ENCODE data around the gene TTN. TPM values are rescaled to one million over a fixed set of nuclear protein-coding genes. Genes with fewer than 3 reads are reported as not detected.

Gene TTN
- total RNA-seq, 1 experiment from 2014 or later: 0.05 TPM

GRCh38 chr2:178568227-178568626, 239.0 kb downstream of the TTN start:
- no peaks in the 10 kb centered on the region for H3K4me1 ChIP-seq (ENCODE audit: control insufficient read depth in 1 of 2, insufficient read depth in 2 of 2, low read length in 2 of 2)
- no peak overlapping the region for H3K4me3 ChIP-seq (replicated peaks in 1 of 2; ENCODE audit: low read depth in 1 of 2, low read length in 2 of 2)
- no peak for TF ChIP-seq CTCF (IDR thresholded peaks at IDR 0.05 in 2 of 3, conservative IDR thresholded peaks at IDR 0.05 in 1 of 3; ENCODE audit: borderline replicate concordance in 1 of 3, insufficient read depth in 1 of 3, low read depth in 2 of 3, low read length in 2 of 3)
- TF ChIP-seq JUND (IDR thresholded peaks at IDR 0.05): no peak
- no peak for TF ChIP-seq RAD21 (IDR thresholded peaks at IDR 0.05; ENCODE audit: low read depth)
- TF ChIP-seq CEBPB (IDR thresholded peaks at IDR 0.05; ENCODE audit: low read depth): no peak
- no peak for TF ChIP-seq ZBTB33 (IDR thresholded peaks at IDR 0.05; ENCODE audit: extremely low read depth, insufficient replicate concordance, low read length)
- TF ChIP-seq, protein P1, sequence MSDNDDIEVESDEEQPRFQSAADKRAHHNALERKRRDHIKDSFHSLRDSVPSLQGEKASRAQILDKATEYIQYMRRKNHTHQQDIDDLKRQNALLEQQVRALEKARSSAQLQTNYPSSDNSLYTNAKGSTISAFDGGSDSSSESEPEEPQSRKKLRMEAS (IDR thresholded peaks at IDR 0.05): no peak
- no peak for DNase-seq (ENCODE audit: low read depth, low spot score)
- ChIA-PET CTCF (no interaction called here), POLR2A (no interaction called here), RAD21 (ENCODE audit: low non-redundant PET in 1 of 2, low total read pairs in 2 of 2, uncharacterized antibody in 2 of 2, unreplicated experiment in 2 of 2) (no interaction called here)
- no TSS peak for BruUV-seq (replicated peaks)
- no peak overlapping the region for H2AFZ ChIP-seq (ENCODE audit: low read depth, low read length, poor library complexity, severe bottlenecking)
- no peaks in the 10 kb centered on the region for H3K9me3 ChIP-seq (ENCODE audit: control insufficient read depth in 1 of 2, insufficient read depth in 1 of 2, low read depth in 1 of 2, low read length in 2 of 2)
- no peaks in the 10 kb centered on the region for H3K36me3 ChIP-seq (ENCODE audit: control insufficient read depth in 1 of 2, insufficient read depth in 2 of 2, low read length in 2 of 2)
- H3K27ac ChIP-seq (ENCODE audit: low read depth, low read length): no peak overlapping the region
- no peaks in the 10 kb centered on the region for H3K9me2 ChIP-seq (ENCODE audit: insufficient read depth)
- intact Hi-C loops (cut with micrococcal nuclease): no loop called here
- no peaks in the 10 kb centered on the region for H3K79me2 ChIP-seq (ENCODE audit: insufficient read depth, low read length)
- no peak overlapping the region for H3K4me2 ChIP-seq (ENCODE audit: low read length)
- H4K20me1 ChIP-seq (ENCODE audit: insufficient read depth): no peaks in the 10 kb centered on the region
- no peak for ATAC-seq
- H3K27me3 ChIP-seq (ENCODE audit: insufficient read depth, low read length): no peaks in the 10 kb centered on the region
- H3K9ac ChIP-seq (ENCODE audit: low read length): no peak overlapping the region

Data from HCT116 (cell line).